GM21390 (cell line): Measurements from ENCODE around the gene PDZD2.
"Not testable (repeated sequence)": the region's sequence is repeated elsewhere in the genome, so short reads cannot be mapped to it uniquely, and the experiment has no call there.

Experiments used
- ATAC-seq: cut with Tn5 transposase; IDR thresholded peaks from one replicate; pipeline ENCODE4 v1.9.1; 2021; ENCODE audit not compliant: unreplicated experiment

The PDZD2 gene

DNA sequence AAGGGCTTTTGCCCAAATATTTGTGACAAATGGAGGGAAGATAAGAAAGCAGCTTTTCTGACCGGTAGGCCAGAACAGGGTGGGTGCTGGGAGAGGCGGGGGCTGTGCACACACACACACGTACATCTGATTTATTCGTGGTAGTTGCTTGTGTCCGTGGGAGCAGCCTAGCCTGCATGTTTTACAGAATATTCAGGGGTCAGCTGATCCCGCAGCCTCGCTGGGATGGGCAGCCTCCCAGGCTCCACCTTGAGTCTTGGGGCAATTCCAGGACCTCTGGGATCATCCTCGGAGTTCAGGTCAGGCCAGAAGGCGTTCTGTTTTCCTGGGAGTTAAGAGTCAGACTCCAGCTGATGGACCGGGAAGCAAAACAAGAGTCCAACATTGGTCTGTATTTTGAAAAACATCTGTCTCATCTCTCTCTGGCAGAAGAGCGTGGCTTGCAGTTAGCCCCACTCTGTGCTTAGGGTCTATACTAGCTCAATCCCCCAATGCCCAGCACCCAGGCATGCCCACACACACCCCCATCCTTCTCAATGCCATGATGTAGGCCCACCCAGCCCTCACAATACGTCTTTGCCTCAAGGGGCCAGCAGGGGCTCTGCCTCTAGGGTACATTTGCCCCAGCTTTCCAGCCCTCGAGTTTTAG lies 324.6 kb downstream of the PDZD2 start:
- ATAC-seq = no peak

DNA sequence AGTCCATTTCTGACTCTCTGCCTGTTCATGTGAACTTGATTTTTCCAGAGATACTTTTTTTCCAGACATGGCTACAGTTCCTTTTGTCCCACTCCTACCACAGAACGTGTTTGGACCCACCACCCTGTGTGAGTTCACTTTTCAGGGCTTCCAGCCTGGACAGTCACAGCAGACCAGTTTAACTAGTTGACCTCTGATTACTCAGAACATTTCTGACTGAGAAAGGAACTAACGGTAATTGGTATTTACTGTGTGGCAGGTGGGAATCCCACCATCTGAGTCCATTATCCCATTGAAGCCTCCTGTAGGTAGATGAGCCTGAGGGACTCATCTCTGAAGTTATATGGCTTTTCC lies 325.1 kb downstream of the PDZD2 start:
- no peak for ATAC-seq

DNA sequence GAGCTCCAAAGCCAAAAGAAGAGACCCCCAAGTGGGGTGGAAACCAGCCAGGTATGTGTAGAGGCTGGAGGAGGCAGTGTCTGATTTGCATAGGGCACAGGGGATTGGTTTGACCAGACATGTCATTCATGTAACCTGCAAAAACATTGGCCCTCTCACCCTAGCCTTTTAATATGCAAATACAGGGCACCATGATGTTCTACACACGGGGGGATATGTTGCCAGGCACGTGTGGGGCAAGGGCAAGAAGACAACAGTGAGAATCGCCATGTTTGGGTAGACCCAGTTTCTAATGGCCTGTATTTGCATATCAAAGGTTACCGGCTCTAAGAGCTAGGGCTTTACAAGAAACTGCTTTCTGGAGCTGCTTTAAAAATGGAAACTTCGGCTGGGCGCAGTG lies 326.3 kb downstream of the PDZD2 start:
- no peak for ATAC-seq

- ATAC-seq = no peak
These were observed 328.0 kb downstream of the PDZD2 start for GRCh38 chr5:31966936-31967335.

GRCh38 chr5:31967461-31967860 lies 328.5 kb downstream of the PDZD2 start:
- ATAC-seq = no peak

- ATAC-seq = no peak
These were observed 333.6 kb downstream of the PDZD2 start for GRCh38 chr5:31972558-31972957.

DNA sequence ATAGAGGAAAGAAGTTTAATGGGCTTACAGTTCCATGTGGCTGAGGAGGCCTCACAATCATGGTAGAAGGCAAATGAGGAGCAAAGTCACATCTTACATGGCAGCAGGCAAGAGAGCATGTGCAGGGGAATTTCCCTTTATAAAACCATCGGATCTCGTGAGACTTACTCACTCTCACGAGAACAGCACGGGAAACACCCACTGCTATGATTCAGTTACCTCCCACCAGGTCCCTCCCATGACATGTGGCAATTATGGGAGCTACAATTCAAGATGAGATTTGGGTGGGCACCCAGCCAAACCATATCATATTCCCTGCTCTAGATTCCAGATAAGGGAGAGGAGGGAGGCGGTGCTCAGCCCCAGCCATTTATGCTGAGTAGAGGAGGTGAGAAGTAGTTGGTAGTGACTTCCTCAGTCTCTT lies 336.3 kb downstream of the PDZD2 start:
- not testable (repeated sequence) for ATAC-seq

- no peak for ATAC-seq
These were observed 337.2 kb downstream of the PDZD2 start for GRCh38 chr5:31976169-31976568.

DNA sequence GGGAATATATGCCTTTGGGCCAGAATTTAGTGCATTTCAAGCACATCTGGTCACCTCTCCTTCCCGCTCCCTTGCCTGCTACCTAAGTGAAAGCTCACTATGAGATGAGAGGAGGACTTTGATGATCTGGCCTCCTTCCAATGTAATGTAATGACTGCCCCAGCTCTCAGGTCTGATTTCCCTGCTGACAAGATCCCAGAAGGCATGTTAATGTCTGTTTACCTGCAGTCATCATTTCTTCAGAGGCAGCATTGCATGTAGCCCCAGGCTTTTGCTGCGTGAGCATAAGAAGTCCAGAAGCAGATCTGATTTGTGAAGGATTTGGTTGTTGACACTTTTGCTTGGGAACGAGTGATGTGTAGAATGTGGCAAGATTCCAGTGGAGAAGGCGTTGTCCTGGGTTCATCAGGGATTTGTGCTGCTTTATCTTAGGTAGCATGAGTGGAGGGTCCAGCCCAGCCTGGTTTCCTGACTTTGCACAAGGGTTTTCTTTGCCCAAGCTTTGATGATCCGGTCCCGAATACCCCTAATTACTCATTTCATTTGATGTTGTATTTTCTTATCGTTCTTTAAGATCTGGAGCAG lies 342.5 kb downstream of the PDZD2 start:
- ATAC-seq = no peak

- no peak for ATAC-seq
These were observed 343.1 kb downstream of the PDZD2 start for GRCh38 chr5:31982027-31982426.

DNA sequence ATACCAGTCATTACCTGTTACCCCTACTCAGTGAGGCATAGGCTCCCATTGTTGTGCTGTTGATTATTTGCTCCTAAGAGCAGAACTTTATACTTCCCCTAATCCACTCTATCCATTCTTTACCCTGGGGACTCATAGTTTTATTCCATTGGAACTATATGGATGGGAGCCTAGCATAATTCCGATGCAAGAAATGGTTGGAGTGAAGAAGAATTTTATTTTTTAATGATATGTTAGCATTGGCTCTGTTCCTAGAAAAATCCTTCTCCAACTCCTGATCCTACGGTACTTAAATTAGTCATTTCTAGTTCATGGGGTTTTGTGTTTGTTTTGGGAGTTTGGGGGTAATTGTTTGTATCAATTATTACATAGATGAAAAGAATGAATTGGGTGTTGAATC lies 343.7 kb downstream of the PDZD2 start:
- ATAC-seq = no peak

- ATAC-seq = no peak
These were observed 344.9 kb downstream of the PDZD2 start for GRCh38 chr5:31983851-31984250.

- ATAC-seq = no peak
These were observed 345.8 kb downstream of the PDZD2 start for GRCh38 chr5:31984691-31985090.

DNA sequence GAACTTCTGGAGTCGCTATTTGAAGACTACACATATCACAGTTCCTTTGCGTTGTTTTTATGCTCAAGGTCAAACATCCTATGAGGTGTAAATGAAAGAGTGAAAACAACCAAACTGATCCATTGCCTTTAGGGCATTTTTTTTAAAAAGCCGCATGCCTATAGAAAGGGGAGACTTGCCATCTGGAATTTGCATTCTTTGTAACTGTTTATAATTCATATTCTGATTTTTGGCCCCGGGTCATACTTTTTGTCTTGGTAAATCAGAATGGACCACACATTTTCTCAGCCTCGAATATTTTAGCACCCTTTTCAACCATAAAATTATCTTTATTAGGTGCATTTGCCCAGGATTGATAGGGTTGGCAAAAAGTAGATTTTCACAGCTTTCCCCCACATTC lies 347.2 kb downstream of the PDZD2 start:
- ATAC-seq = no peak

- no peak for ATAC-seq
These were observed 349.2 kb downstream of the PDZD2 start for GRCh38 chr5:31987985-31988710.

GRCh38 chr5:31990081-31990650 lies 351.2 kb downstream of the PDZD2 start:
- no peak for ATAC-seq

GRCh38 chr5:31990701-31991110 lies 351.8 kb downstream of the PDZD2 start:
- ATAC-seq = no peak

- ATAC-seq = no peak
These were observed 353.4 kb downstream of the PDZD2 start for GRCh38 chr5:31992377-31992776.

- peak; percentile 51 for ATAC-seq
These were observed 354.4 kb downstream of the PDZD2 start for GRCh38 chr5:31993165-31993961.

- peak; percentile 55 for ATAC-seq
These were observed 356.1 kb downstream of the PDZD2 start for GRCh38 chr5:31995006-31995405.

DNA sequence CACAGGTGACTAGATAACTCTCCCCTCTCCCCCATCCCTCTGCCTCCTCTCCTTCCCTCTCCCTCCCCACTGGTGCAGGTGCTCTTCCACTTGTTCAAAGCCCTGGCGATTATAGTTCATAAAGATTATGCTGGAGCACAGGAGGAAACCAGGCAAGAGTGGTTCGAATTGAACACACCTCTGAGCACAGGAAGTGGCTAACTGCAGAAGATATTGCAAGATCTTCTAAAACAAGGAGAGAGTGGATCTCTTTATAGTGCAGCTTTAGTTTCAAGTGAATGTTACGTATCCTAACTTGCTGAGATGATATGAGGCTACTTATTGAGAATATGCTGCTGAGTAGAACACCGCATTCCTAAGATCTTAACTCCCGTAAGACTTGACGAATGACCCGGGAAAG lies 356.8 kb downstream of the PDZD2 start:
- ATAC-seq = no peak
